OCI-LY7 (cell line): Measurements from ENCODE around the gene P4HA3.

Experiments
- EZH2phosphoT487 ChIP-seq: fragments of 200-600 bp; sonication (generic); IDR thresholded peaks from 2 replicates; pipeline ENCODE4 v1.6.1; 2018; ENCODE audit warnings: low read depth, borderline replicate concordance, mild to moderate bottlenecking, mixed run types, antibody characterized with exemption, low read length, moderate library complexity, mixed read lengths
- TF ChIP-seq, protein P1 (sequence below): fragments of 200-600 bp; sonication (generic); conservative IDR thresholded peaks from 2 replicates; pipeline ENCODE4 v1.5.1; 2014; ENCODE audit warnings: mild to moderate bottlenecking, antibody characterized with exemption, low read length, moderate library complexity, mixed read lengths

DNA sequence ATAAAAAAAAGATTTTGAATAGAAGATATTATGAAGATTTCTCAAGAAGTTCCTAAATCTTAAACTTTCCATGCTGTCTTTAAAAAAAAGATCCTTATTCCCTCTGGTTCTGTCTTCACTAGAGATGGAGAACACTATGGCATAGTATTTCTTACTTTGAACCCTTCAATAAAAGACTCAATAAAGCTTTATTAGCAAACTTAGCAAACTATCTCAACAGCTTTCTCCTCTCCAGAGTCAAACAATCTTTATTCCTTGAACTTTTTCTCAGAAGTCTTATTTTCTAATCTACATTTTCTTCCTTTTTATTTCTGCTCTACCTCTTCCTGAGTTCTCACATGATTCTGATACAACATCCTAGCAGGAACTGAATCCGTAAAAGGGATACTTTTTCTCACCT, 21.8 kb upstream of the P4HA3 start:
- TF ChIP-seq, protein P1, sequence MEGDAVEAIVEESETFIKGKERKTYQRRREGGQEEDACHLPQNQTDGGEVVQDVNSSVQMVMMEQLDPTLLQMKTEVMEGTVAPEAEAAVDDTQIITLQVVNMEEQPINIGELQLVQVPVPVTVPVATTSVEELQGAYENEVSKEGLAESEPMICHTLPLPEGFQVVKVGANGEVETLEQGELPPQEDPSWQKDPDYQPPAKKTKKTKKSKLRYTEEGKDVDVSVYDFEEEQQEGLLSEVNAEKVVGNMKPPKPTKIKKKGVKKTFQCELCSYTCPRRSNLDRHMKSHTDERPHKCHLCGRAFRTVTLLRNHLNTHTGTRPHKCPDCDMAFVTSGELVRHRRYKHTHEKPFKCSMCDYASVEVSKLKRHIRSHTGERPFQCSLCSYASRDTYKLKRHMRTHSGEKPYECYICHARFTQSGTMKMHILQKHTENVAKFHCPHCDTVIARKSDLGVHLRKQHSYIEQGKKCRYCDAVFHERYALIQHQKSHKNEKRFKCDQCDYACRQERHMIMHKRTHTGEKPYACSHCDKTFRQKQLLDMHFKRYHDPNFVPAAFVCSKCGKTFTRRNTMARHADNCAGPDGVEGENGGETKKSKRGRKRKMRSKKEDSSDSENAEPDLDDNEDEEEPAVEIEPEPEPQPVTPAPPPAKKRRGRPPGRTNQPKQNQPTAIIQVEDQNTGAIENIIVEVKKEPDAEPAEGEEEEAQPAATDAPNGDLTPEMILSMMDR: no peak
- no peak for TF ChIP-seq EZH2phosphoT487
